GM12874 (cell line): ENCODE measurements around the gene CREB3.

Experiments
- CTCF ChIP-seq: IDR thresholded peaks from 2 replicates; pipeline ENCODE4 v1.5.1; 2011; ENCODE audit warnings: low read depth, mild to moderate bottlenecking, control low read depth, low read length, moderate library complexity; ENCODE audit not compliant: insufficient read depth

CREB3 gene

DNA sequence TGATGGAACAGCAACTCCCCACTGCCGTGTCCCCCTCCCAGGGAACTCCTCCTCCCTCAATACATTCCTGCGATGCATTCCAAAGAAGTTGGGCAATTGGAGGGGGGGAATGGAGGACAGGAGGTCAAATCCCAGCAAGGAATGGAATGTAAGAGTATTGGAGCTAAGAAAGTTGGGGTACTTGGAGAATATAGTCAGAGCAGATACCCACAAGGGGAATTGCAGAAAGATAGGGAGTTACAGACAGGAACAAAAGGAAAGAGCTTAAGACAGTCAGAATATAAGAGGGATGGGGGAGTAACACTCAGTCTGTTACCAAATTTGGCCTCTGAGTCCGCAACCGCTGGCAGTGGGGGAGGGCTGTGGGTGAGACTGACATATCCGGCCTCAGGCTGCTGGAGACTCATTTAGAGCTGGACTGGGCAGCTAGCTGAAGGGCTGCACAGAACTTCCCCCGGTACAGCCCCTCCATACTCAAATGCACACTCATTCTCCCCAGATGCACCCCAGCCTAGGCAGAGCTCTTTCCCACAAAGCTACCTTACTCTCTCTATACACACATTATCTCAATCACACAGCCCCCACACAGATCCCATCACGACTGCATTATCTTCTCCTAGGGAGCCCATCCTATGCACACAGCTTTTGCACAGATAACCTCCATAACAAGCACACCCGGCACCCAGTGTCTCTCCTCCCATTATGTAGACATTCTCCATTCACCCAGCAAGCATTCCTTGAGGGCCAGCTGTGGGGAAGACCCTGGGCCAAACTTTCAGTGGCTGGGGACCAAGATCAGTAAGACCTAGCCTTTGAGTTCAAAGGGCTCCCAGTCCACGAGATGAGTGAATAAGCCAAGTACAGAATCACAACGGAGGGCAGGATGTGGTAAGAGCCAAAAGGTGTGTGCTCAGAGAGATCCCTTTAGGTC, 4.2 kb upstream of the CREB3 start:
- no peak for TF ChIP-seq CTCF

DNA sequence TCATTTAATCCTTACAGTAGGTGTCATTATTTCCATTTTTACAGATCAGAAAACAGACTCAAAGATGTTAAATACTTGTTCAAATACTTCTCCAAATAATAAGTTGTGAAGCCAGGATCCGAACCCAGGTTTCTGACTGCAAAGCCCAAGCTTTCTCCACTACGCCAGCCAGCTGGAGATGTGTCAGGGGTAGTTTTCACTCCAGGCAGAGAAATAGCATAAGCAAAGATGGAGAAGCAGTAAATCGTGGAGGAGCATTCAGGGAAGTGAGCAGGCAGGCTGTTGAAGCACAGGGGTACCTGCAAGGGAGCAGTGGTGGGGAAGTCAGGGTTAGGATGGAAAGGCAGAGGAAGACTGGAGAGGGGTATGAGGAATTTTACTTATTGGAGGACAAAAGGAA, 3.4 kb upstream of the CREB3 start:
- TF ChIP-seq CTCF = no peak

DNA sequence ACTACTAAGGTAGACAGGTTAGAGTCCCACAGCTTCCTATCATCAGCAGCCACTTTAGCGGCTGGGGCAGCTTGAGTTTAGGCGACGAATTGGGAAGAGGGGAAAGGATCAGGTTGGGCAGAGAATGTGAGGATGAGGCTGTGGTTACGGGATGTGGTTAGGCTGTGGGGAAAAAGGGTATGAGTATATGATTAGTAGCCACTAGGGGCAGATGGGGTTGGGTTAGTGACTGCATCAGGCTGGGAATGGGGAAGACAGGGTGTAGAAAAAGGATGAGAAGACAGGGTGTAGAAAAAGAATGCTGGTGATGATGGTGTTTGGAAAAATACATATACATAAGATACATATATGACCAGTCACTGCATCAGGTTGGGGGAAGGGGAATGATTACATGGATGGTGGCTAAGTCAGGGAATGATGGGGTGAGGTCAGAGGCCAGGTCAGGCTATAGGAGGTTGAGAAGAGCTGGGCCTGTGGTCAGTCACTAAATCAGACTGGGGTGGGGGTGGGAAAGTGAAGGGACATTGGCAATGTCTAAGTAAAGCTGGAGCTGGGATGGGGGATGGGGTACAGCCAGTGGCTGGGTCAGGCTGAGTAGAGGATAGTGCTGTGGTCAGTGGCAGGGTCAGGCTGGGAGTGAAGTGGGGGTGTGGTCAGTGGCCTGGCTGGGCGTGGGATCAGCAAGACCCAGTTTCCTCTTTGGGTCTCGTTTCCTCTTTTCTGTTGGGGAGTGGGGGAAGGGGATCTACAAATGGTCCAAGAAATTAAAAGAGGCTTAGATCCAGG, 2.6 kb upstream of the CREB3 start:
- peak; percentile 63 for TF ChIP-seq CTCF

DNA sequence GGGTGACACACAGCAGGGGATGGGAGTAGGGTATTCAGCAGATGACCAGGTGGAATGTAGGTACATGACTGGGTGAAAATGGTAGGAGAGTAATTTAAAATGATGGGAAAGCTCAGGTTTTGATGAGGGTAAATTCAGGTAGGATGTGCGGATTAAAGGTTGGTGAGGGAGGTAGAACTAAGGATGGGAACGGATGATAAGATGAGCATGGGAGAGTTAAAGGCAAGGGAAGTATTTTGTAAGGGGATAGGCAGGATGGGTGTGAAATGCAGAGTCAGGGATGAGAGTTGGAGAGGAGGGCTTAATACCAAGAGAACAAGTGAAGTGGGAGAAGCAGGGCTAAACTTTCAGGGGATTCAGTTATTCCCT, 2.0 kb upstream of the CREB3 start:
- TF ChIP-seq CTCF = no peak

DNA sequence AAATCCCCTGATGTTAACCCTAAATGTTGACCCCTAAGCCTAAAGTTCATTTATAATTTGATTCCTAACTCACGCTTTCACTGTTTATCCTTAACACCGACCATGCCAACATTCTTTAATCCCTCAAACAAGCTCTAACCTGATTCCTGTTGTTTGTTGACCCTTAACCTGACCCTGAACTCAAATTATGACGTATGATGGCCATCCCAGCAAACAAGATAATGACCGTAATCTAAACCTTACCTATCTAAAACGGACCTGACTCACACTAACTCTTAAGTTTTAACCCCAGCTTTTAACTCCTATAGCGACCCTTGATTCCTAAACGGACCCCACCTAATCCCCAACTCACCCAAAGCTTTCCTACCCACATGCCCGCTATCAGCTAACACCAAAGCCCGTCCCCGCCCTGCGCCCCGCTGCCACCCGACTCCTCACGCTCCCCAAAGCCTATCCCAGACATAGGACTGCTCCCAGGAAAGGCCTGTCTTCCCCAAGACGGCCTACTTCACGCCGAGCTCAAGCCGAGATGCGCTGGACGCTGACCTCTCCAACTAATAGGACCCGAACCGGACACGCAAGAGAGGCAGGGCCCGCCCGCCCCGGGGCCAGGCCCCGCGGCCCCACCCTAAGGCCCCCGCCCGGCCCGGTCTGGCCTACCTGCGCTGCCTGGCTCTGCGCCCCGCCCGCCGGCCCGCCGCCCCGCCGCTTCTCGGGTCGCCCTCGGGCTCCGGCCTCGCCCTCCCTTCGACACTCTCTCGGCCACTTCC, 866 bp upstream of the CREB3 start:
- no peak for TF ChIP-seq CTCF

DNA sequence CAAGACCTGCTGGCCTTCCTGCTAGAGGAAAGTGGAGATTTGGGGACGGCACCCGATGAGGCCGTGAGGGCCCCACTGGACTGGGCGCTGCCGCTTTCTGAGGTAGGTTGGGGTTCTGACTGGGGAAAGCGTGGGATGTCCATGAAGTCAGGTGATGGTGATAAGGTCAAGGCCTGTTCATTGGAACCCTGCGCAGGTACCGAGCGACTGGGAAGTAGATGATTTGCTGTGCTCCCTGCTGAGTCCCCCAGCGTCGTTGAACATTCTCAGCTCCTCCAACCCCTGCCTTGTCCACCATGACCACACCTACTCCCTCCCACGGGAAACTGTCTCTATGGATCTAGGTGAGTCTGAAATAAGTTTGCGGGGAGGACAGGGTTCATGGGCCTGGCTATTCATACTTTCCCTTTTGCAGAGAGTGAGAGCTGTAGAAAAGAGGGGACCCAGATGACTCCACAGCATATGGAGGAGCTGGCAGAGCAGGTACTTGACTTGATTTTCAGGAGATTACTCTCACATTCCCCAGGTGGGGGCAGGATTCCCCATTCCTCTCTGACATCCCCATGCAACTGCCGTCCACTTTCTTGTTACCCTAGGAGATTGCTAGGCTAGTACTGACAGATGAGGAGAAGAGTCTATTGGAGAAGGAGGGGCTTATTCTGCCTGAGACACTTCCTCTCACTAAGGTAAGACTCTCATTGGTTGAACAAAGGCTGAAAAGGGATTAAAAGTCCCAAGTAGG, 505 bp downstream of the CREB3 start:
- no peak for TF ChIP-seq CTCF
